G401.6 (cell line): ENCODE data around the gene ZEB1.

Experiments used
- FAIRE-seq: peaks from 2 replicates; lab custom pipeline; 2012; peaks lifted over from hg19 to GRCh38; lab: Jason Lieb, UNC

ZEB1 gene

DNA sequence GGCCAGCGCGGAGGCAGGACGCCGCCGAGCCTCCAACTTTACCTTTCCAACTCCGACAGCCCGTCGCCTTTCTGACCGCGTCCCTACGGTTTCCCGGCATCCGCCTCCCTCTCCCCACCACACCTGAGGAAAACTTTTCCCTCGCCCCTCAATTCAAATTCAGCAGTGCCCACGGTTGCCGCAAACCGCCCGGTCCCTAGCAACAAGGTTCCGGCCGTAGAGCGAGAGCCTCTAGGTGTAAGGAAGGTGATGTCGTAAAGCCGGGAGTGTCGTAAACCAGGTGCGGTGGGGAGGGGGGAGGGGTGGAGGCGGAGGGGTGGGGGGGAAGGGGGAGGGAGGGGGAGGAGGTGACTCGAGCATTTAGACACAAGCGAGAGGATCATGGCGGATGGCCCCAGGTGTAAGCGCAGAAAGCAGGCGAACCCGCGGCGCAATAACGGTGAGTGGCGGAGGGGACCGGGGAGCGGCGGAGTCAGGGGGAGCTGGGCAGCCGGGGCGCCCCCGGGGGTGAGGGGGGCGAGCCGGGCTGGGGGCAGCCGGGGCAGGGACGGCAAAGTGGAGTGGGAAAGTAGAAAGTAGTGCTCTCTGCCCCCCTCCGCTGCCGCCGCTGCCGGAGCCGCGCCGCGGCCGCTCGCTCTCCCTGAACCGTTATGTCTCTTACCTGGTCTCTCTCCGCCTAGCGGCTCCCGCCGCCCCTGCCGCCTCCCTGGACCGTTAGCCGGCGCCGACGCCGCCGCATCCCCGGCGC is at the start of gene ZEB1:
ZEB1 (plus strand) TSS at position 363 of the 748 bp plus-strand sequence; CDS start at position 382, 19 bp downstream.
- FAIRE-seq = no peak

DNA sequence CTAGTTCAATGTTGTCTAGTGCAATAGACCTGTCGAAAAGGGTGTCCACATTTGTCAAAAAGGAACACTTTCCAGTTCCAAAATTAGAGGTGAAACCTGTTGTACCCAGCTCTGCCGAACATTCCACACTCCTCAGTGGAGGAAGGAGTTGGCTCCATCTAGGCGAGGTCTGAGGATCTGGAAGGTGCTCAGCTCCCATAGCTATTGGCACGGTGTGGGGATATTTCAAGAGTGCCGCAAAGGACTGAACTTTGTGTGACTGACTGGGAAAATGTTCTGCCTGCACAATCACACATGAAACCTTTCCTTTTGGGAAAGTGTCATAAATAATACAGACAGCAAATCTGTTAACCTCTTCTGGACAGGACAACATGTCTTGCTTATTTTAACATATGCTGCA is 48.1 kb upstream of the ZEB1 start:
- no peak for FAIRE-seq

DNA sequence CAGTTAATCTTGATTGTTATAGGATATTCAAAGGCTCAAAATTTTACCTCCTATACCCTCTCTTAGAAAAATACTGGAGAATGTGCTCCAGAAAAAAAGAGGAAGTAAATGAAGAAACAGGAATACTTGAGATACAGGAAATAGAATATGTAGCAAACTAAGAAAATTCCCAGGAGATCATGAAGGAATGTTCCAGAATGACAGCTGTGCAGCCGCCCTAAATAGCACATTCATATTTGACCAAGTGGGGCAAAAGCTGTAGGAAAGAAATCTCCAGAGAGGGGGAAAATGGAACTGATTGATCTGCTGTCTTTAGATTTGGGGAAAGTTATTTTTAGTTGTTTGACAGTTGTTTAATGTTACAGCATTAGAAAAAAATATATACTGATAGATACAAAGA is 46.2 kb upstream of the ZEB1 start:
- no peak for FAIRE-seq

DNA sequence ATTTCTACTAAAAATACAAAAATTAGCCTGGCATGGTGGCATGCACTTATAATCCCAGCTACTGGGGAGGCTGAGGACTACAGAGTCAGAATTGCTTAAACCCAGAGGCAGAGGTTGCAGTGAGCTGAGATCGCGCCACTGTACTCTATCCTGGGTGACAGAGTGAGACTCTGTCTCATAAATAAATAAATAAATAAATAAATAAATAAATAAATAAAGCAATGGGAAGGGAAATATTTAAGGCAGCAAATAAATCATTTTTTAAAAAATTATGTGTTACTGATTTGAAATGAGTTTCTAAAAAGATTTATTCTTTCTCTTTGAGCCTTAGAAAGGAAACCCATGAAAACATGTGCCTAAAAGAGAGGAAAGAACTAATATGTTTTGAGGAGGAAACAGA is 45.2 kb upstream of the ZEB1 start:
- no peak for FAIRE-seq

DNA sequence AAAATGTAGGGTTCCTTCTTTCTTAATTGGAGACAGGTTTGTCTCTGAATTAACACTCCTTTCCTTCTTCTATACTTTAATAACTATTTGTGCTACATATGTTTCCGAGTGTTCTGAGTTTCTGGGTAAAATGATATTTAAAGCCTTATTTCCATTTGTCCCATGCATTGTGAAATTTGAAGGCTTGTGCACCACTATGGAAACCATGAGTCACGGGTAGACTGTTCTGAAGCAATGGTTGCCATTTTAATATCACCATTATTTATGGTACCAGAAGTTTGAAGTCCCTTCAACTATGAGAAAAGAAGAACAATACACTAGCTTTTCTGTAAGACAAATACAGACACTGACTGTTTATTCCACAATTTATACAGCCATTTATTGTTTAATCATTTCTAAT is 44.7 kb upstream of the ZEB1 start:
- no peak for FAIRE-seq

DNA sequence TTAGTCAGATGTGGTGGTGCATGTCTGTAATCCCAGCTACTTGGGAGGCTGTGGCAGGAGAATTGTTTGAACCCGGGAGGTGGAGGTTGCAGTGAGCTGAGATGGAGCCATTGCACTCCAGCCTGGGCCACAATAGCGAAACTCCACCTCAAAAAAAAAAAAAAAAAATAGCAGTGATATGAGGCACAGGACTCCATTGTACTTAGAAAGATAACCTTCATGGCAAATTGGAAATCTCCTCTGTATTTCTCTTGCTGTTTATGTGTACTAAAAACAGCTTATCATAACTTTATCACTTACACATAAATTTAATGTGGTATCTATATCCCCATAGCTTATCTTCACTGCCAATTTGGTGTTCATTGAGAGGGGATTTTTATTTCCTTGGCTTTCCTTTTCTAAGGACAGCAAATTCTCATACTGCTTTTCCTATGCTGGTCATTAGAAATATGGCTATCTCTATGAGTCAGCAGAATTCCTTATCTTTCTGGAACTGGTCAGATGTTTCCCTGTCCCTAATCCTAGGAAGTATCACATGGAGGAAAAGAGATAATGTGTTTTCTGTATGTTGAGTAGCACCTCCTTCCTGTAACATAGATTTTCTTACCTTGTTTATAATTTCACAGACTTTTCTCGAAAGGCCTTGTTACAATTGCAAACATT is 40.6 kb upstream of the ZEB1 start:
- FAIRE-seq = no peak

DNA sequence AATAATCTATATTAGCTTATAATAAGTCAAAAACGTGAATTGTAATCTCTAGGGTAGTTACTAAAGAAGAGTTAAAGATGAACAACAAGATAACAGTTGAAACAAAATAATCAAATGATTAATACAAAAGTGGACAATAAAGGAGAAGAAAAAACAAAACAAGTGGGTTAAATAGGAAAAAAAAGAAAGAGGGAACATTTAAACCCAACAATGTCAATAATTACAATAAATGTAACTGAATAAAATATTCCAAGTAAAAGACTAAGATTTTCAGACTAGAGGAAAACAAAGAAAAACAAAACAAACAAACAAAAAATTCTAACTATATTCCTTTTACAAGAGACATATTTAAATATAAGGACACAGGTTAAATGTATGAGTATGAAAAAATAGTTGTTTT is 38.0 kb upstream of the ZEB1 start:
- FAIRE-seq = peak; percentile 72

DNA sequence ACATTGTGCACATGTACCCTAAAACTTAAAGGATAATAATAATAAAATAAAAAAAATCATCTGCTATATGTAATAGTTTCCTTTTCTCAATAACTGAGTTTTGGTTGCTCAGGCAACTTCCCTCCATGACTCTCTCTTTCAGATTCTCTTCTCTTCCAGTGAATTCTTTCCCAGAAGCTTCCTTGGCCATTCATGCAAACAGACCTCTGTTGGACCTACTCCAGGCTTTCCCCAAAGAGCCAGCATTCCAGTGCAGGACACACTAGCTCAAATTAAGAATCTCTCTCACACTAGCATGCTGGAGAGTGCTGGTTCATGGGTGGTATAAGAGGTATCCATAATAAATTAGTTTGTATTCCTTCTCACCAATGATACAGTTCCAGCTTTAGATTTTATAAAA is 31.0 kb upstream of the ZEB1 start:
- FAIRE-seq = no peak

DNA sequence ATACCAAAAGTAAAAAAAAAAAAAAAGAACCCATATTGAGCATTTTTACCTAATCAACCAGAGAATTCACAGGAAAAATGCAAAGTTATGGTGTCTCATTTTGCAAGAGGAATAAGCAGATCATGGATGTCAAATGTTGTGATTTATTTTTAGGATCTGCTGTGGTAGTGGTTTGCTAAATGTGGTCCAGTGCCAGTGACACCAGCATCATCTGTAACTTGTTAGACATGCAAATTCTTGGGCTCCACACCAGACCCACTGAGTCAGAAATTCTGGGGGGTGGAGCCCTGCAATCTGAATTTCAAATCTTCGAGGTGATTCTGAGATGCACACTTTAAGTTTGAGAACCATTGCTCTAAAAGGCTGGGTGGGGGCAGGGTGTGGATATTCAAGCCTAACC is 30.1 kb upstream of the ZEB1 start:
- no peak for FAIRE-seq

DNA sequence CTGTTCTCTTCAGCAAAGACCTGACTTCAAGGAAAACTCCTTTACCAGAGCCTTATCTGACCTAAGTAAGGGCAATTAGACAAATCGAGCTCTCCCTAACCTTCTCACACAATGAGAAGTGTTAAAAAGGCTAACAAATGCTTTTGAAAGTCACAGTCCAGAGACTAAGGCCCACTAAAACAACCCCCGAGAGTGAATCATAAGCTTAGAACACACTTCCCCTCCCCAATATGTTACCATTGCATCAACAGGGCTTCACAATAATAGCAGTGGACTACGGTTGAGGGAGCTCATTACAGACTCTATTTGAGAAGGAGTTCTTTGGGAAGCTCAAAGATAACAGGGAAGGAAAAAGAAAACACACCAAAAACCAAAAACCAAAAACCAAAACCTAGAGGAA is 28.6 kb upstream of the ZEB1 start:
- no peak for FAIRE-seq

DNA sequence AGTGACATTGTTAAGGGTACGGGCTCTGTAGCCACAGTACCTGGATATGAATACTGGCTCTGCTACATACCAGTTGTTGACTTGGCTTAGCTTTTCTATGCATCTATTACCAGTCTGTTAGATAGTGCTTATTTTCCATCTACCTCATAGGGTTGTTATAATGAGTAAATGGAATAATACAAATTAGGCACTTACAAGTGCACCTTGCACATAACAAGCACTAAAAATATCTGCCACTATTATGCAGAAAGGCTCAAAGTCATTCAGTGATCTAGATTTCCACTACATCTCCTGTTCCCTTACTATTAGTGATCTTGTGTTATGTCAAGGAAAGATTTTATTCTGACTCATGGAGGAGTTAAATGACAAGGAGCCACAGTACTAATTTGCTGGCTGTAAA is 27.9 kb upstream of the ZEB1 start:
- no peak for FAIRE-seq

DNA sequence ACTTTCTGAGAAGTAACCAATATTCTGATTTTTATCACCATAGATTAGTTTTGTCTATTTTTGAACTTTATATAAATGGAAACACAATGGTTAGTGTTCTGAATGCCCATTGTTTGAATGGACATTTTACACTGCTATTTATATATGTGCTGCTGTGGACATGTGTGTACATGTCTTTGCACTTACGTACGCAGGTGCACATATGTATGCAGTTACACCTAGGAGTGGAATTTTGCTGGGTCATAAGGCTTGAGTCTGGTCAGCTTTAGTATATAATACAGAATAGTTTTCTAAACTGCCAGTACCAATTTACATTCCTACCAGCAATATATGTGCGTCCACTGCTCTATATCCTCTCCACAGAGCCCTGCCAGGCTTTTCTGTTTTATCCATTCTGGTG is 24.5 kb upstream of the ZEB1 start:
- no peak for FAIRE-seq

DNA sequence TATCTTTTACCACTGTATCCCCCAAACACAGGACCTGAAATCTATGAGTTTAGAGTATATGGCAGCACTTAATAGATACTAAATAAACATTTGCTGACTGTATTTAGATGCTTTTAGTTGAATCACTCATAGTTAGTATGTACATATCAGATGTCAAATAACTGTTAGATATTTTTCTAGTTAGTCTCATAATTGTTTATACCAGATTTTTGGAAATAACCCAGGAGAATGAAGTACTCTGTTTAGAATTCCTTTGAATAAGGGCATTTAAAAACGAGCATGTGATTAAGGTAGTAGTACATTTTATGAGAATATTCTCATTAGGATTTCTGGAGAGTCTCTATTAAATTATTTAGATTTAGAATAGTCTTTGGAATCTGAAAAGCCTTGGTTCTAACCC is 22.3 kb upstream of the ZEB1 start:
- FAIRE-seq = no peak

DNA sequence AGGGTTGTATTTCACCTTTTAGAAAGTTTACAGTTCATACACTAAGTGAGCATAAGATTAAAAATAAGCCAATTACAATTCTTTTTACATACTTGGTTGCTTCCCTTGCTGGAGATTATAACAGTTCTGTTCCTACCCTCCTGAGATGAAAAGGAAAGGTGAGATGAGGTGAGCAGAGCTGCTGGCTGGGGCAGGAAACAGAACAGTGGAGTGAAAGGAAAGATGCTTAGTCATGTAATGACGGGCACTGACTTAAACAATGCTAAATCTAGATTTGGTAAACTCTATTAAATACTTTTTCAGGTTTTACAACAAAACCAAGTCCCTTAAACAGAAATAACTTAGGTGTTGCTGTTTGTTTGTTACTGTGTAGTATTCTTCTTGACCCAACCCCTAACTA is 19.9 kb upstream of the ZEB1 start:
- no peak for FAIRE-seq

DNA sequence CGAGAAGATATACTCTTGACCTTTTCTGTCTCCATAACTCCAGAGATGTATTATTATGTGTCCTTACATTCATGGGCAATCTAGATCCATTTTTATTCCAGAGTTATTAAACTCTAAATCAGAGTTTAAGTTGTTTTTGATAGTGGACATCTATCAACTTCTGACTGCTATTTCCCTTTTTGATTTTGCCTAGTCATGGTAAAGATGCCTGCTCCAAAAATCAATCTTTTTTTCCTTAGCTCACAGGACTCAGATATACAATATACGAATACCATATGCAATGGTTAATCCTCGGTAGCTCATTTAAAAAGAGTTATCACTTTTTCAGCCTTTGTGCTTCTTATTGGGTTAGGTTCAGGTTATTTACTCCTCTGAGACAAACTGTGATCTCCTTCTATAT is 15.8 kb upstream of the ZEB1 start:
- no peak for FAIRE-seq

DNA sequence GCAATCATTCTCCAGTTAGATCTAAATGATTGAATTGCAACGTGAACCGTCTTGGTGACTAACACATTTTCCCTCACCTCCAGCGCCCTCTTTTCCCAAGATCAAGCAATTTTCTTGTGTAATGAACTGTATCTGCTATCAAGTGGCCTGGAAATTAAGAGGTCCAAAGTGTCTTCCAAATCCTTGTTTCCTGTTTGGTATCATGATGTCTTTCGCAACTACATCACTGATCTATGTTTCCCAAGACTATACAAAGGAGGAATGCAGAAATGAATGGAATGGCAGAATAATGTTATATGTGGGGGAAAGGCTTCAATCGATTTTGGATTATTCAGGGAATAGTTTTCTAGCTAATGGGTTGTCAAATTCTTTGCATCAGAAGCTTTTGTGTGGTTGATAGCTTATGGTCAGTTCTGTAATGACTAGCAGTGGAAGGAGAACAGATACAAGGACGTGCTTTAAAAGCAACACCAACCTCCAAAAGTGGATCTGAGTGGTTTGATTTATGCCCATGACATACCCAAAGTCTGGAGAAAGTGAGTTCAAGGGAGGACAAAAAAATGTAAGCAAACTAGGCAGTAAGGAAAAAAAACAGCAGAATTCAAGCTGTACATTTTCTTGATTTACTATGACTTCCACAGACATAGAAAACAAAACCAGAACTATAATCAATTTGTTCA is 14.6 kb upstream of the ZEB1 start:
- no peak for FAIRE-seq

DNA sequence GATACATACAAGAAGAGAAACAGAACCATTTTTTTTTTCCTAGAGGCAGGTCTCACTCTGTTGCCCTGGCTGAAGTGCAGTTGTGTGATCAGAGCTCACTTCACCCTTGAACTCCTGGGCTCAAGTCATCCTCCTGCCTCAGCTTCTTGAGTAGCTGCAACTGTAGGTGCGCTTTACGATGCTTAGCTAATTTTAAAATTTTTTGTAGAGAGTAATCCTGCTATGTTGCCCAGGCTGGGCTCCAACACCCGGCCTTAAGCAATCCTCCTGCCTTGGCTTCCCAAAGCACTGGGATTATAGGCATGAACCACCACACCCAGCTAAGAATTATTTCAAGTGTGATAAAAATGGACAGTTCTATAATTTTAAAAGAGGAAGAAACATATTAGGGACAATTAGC is 5.6 kb upstream of the ZEB1 start:
- FAIRE-seq = no peak

DNA sequence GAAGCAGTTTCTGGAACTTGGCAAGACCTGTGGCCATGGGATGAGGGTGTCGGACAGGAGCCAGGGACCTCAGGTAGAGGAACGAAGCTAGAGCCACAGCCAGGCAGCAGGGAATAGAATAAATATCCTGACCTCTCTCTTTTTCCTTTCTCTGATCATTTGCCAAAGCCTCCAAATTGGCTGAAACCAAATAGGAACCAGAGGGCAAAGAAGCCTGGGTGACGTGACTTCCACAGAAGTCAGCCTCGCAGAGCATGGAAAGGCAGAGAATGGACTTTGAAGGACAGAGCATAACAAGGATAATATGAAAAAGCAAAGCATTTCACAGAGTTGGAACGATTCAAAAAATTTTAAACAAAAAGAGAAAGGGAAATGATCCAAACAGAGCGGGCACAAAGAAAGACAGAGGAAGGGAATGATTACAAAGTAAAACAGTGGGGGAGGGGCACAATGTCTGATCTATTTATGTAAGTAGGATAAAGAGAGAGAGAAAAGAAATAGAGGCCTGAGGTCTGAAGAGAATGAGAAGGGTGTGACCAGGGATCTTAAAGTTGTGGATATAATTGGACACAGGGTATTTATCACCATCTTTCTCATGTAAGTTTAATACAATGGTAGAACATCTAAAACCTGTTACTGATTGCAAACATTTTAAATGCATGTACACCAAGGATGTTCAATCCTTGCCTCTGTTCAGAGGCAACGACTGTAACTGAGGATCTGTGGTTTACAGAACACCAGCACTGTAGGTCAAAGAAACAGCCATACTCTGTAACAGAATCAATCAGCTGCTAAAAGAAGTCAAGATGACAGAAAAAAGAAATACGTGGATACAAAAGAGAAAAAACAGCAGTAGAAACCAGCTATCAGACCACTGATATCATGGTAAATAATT is 4.5 kb upstream of the ZEB1 start:
- FAIRE-seq = no peak

DNA sequence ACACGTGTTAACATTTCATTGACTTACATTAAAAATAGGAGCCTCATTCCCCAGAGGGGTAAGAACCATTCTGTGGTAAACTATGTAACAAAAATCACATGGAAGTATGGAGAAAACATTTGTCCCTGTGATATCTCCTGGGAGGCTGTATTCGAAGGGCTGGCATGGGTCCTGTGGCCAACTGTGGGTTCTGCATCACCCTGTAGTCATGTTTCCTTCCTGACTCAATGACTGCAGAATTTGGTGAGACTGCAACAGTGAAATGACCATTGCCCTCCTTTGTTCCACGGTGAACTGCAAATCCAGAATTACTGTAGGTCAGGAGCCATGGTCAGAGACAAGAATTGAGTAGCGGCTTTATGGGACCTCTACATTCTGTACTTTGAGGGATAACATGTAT is 3.6 kb upstream of the ZEB1 start:
- no peak for FAIRE-seq

DNA sequence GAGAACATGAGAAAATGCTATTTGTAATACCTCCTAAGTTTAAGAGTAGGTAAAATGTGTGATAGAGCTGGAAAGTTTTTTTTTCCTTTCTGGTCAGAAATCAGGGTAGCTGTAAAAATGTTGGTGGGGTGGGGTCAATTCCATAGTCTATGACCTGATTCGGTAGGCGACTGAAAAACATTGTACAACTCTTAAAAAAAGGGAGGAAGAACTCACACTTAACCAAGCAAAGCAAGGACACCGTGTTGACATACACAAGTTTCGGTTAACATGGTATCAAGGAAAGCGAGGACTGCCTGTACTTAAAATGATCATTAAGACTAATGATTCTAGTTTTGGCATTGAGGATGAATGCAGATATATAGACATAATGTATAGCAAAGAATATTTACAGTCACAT is 1.8 kb upstream of the ZEB1 start:
- FAIRE-seq = no peak

DNA sequence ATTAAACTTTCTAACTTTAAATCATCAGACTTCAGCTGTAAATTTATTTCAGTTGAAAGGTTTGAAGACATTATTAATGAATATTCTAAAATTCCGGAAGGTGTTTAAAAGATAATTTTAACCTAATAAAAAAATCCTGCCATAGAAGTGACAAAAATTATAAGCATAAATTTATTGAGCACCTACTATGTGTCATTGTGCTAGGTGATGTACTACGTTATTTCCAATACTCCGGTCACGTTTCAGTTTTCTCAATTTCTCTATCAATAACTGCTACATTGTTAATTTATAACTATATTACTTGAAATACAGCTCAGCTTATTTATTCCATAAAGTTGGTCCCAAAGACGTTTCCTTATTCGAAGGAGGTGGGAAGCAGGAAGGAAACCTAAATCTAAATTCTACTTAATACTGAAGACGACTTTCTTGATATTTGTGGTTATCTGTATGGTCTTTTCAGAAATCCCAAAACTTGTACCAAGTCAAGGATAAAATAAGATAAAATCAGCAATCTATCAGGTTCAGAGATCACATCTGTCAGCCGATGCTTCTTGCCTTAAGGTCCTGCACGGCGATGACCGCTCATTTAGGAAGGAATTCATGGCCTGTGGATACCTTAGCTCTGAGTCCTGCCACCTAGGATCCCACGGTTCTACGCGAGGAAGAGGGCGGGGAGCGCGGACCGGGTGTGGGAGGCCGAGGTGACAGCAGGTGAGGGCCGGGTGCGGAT is 1.2 kb upstream of the ZEB1 start:
- no peak for FAIRE-seq

DNA sequence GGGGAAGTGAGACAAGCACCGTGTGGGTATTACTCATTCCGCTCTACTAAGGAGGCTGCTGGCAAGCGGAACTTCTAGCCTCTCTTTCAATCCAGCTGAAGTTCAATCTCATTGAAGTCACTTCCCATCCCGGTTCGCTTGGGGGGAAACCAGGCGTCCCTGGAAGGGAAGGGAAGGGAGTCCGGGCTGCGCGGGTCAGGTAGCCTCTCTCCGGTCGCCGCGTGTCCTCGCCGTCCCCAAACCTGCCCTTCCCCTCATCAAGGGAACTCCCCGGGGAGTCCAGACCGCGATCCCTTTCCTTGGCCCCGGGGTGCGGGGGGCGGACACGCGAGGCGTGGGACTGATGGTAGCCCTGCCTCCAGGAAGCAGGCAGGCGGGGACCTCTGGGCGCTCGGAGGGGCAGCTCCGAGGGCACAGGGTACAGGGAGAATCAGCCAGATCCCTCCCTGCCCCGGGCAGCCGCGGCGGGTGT is 598 bp upstream of the ZEB1 start:
- no peak for FAIRE-seq
